Liver (tissue), 9 donors: ENCODE data around the gene CACNA1E. TPM values are rescaled to one million over a fixed set of nuclear protein-coding genes. Genes with fewer than 3 reads are reported as not detected.

ENCODE experiments used
- DNase-seq: peaks from one replicate; pipeline ENCODE4 v3.0.0-alpha.2; 2017; ENCODE audit warnings: low spot score
- H3K27ac ChIP-seq, 2 donors: one replicate each; pipeline ENCODE4 v1.7.0; 2013; ENCODE audit warnings: inconsistent platforms in 2 of 2, low read length in 2 of 2, control low read depth in 1 of 2, low read depth in 1 of 2, mild to moderate bottlenecking in 1 of 2
- H3K27me3 ChIP-seq, 4 donors: one replicate each; pipeline versions ENCODE4 v1.6.1 to v1.7.0; 2013; ENCODE audit warnings: low read length in 3 of 4, inconsistent platforms in 1 of 4, mild to moderate bottlenecking in 1 of 4, moderate library complexity in 1 of 4; ENCODE audit not compliant: control insufficient read depth in 4 of 4, insufficient read depth in 4 of 4
- H3K36me3 ChIP-seq, 4 donors: one replicate each; pipeline versions ENCODE4 v1.6.1 to v1.7.0; 2013; ENCODE audit warnings: low read length in 3 of 4, mild to moderate bottlenecking in 3 of 4, low read depth in 1 of 4, moderate library complexity in 1 of 4; ENCODE audit not compliant: control insufficient read depth in 4 of 4, insufficient read depth in 3 of 4
- H3K4me1 ChIP-seq, 4 donors: one replicate each; pipeline versions ENCODE4 v1.6.1 to v1.7.0; 2013; ENCODE audit warnings: low read length in 3 of 4, mild to moderate bottlenecking in 3 of 4, moderate library complexity in 1 of 4; ENCODE audit not compliant: control insufficient read depth in 4 of 4, insufficient read depth in 4 of 4
- H3K4me3 ChIP-seq, 3 donors: one replicate each; pipeline versions ENCODE4 v1.6.1 to v1.7.0; 2013; ENCODE audit warnings: low read length in 3 of 3, control low read depth in 1 of 3, low read depth in 1 of 3, mild to moderate bottlenecking in 1 of 3
- H3K9ac ChIP-seq, 2 donors: one replicate each; pipeline ENCODE4 v1.7.0; 2013; ENCODE audit warnings: low read length in 2 of 2, mild to moderate bottlenecking in 2 of 2, moderate library complexity in 2 of 2, control low read depth in 1 of 2, low read depth in 1 of 2
- H3K9me3 ChIP-seq, 4 donors: one replicate each; pipeline versions ENCODE4 v1.6.1 to v1.7.0; 2013; ENCODE audit warnings: low read length in 3 of 4; ENCODE audit not compliant: control insufficient read depth in 4 of 4
- ATF3 ChIP-seq: IDR thresholded peaks from 2 replicates; pipeline ENCODE4 v1.6.1; 2016; ENCODE audit warnings: antibody characterized with exemption
- EGR1 ChIP-seq, 2 donors: IDR thresholded peaks; 2 replicates each; pipeline ENCODE4 v1.6.1; 2016 to 2018; ENCODE audit warnings: antibody characterized with exemption in 2 of 2, low read depth in 2 of 2
- FOXA1 ChIP-seq: IDR thresholded peaks from 2 replicates; pipeline ENCODE4 v1.6.1; 2016; ENCODE audit warnings: antibody characterized with exemption
- FOXA2 ChIP-seq: IDR thresholded peaks from 2 replicates; pipeline ENCODE4 v1.6.1; 2016; ENCODE audit warnings: antibody characterized with exemption
- GABPA ChIP-seq, 2 donors: IDR thresholded peaks in 1 of 2; conservative IDR thresholded peaks in 1 of 2; 2 replicates each; pipeline ENCODE4 v1.6.1; 2016; ENCODE audit warnings: antibody characterized with exemption in 2 of 2, mild to moderate bottlenecking in 1 of 2, moderate library complexity in 1 of 2
- HNF4A ChIP-seq, 2 donors: conservative IDR thresholded peaks; 2 replicates each; pipeline ENCODE4 v1.6.1; 2016; ENCODE audit warnings: antibody characterized with exemption in 2 of 2, mild to moderate bottlenecking in 2 of 2
- HNF4G ChIP-seq: IDR thresholded peaks from 2 replicates; pipeline ENCODE4 v1.6.1; 2016; ENCODE audit warnings: antibody characterized with exemption
- JUND ChIP-seq, 2 donors: IDR thresholded peaks; 2 replicates each; pipeline ENCODE4 v1.6.1; 2016; ENCODE audit warnings: antibody characterized with exemption in 2 of 2
- NR2F2 ChIP-seq: IDR thresholded peaks from 2 replicates; pipeline ENCODE4 v1.6.1; 2016; ENCODE audit warnings: antibody characterized with exemption
- RAD21 ChIP-seq, 2 donors: IDR thresholded peaks; 2 replicates each; pipeline ENCODE4 v1.6.1; 2016; ENCODE audit warnings: antibody characterized with exemption in 2 of 2, mild to moderate bottlenecking in 2 of 2
- RXRA ChIP-seq, 2 donors: IDR thresholded peaks; 2 replicates each; pipeline ENCODE4 v1.6.1; 2017 to 2018; ENCODE audit warnings: antibody characterized with exemption in 2 of 2, mild to moderate bottlenecking in 1 of 2
- SP1 ChIP-seq: IDR thresholded peaks from 2 replicates; pipeline ENCODE4 v1.6.1; 2018; ENCODE audit warnings: antibody characterized with exemption, mild to moderate bottlenecking
- TAF1 ChIP-seq: conservative IDR thresholded peaks from 2 replicates; pipeline ENCODE4 v1.6.1; 2016; ENCODE audit warnings: antibody characterized with exemption, mild to moderate bottlenecking
- YY1 ChIP-seq: IDR thresholded peaks from 2 replicates; pipeline ENCODE4 v1.6.1; 2016; ENCODE audit warnings: antibody characterized with exemption, mild to moderate bottlenecking
- WGBS: extraction: QIAGEN DNeasy Blood & Tissue Kit; methylation state at CpG from one replicate; pipeline ENCODE4 v1.1.7; 2013; 5-methylcytosine and 5-hydroxymethylcytosine counted together
- polyA plus RNA-seq, 2 donors: library from polyadenylated mRNA; stranded (reverse) in 1 of 2; unstranded in 1 of 2; fragments of 200-250 nt in 1 of 2; fragments of >200 nt in 1 of 2; fragmentation: Nextera tagmentation in 1 of 2; extraction: Ambion mirVana in 1 of 2; gene quantifications; one replicate each; pipeline versions ENCODE4 v1.2.1 to v1.2.3, GENCODE V29; 2013 to 2015
- total RNA-seq, 2 donors: library from RNA; depleted of rRNA; stranded (reverse); fragments of >200 nt; gene quantifications; one replicate each; pipeline ENCODE4 v1.2.3, GENCODE V29; 2014
- TF ChIP-seq, protein P1 (sequence below): IDR thresholded peaks from 2 replicates; pipeline ENCODE4 v1.6.1; 2016; ENCODE audit warnings: antibody characterized with exemption
- TF ChIP-seq, protein P2 (sequence below): IDR thresholded peaks from 2 replicates; pipeline ENCODE4 v1.6.1; 2016; ENCODE audit warnings: antibody characterized with exemption
- donor health status: healthy.
- donor health status: healthy.
- donor health status: healthy.
- donor health status: healthy.
- donor health status: healthy.

Gene CACNA1E
- total and polyA plus RNA-seq, 4 donors = under 0.01 to 0.08 (median 0.01) TPM; not detected in 1

GRCh38 chr1:181531441-181531840, 48.1 kb downstream of the CACNA1E start:
- no peak overlapping the region for H3K9ac ChIP-seq
- H3K27me3 ChIP-seq = no peaks in the 10 kb centered on the region
- H3K36me3 ChIP-seq = no peaks in the 10 kb centered on the region
- TF ChIP-seq ATF3 (no peak), HNF4A (conservative IDR thresholded peaks at IDR 0.05) (no peak), NR2F2 (no peak), RAD21 (IDR thresholded peaks at IDR 0.05) (no peak), HNF4G (no peak)
- TF ChIP-seq, protein P1, sequence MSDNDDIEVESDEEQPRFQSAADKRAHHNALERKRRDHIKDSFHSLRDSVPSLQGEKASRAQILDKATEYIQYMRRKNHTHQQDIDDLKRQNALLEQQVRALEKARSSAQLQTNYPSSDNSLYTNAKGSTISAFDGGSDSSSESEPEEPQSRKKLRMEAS = no peak
- TF ChIP-seq, protein P2, sequence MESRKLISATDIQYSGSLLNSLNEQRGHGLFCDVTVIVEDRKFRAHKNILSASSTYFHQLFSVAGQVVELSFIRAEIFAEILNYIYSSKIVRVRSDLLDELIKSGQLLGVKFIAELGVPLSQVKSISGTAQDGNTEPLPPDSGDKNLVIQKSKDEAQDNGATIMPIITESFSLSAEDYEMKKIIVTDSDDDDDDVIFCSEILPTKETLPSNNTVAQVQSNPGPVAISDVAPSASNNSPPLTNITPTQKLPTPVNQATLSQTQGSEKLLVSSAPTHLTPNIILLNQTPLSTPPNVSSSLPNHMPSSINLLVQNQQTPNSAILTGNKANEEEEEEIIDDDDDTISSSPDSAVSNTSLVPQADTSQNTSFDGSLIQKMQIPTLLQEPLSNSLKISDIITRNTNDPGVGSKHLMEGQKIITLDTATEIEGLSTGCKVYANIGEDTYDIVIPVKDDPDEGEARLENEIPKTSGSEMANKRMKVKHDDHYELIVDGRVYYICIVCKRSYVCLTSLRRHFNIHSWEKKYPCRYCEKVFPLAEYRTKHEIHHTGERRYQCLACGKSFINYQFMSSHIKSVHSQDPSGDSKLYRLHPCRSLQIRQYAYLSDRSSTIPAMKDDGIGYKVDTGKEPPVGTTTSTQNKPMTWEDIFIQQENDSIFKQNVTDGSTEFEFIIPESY = no peak
- H3K9me3 ChIP-seq = peaks cover 0 to 5% (median 1%) of the 10 kb centered on the region in 4 donors
- no peak overlapping the region for H3K4me3 ChIP-seq
- DNase-seq = no peak
- 87% methylated on average over 5 of the region's 5 CpGs for WGBS
- no peaks in the 10 kb centered on the region for H3K4me1 ChIP-seq
- H3K27ac ChIP-seq = no peak overlapping the region

GRCh38 chr1:181531951-181532600, 48.8 kb downstream of the CACNA1E start:
- no peak overlapping the region for H3K4me3 ChIP-seq
- no peaks in the 10 kb centered on the region for H3K27me3 ChIP-seq
- WGBS = 76% methylated on average over 3 of the region's 3 CpGs
- no peaks in the 10 kb centered on the region for H3K4me1 ChIP-seq
- TF ChIP-seq, protein P1 = no peak
- TF ChIP-seq GABPA (IDR thresholded peaks at IDR 0.05 in 1 of 2, conservative IDR thresholded peaks at IDR 0.05 in 1 of 2) = no peak
- TF ChIP-seq HNF4G = no peak
- TF ChIP-seq TAF1 = no peak
- no peak for TF ChIP-seq FOXA1
- TF ChIP-seq RXRA (IDR thresholded peaks at IDR 0.05) = no peak
- no peak for TF ChIP-seq EGR1 (IDR thresholded peaks at IDR 0.05; ENCODE audit: low read depth in 2 of 2)
- TF ChIP-seq FOXA2 = no peak
- no peak for TF ChIP-seq NR2F2
- TF ChIP-seq JUND (IDR thresholded peaks at IDR 0.05) = no peak
- TF ChIP-seq YY1 = no peak
- TF ChIP-seq, protein P2 = no peak
- no peak for TF ChIP-seq RAD21 (IDR thresholded peaks at IDR 0.05)
- TF ChIP-seq ATF3 = no peak
- TF ChIP-seq HNF4A (conservative IDR thresholded peaks at IDR 0.05) = no peak
- TF ChIP-seq SP1 = no peak
- no peak overlapping the region for H3K27ac ChIP-seq
- peaks cover 0 to 5% (median 1%) of the 10 kb centered on the region in 4 donors for H3K9me3 ChIP-seq
- DNase-seq = no peak
- H3K9ac ChIP-seq = no peak overlapping the region
- H3K36me3 ChIP-seq = no peaks in the 10 kb centered on the region
